Neural progenitor cell (in vitro differentiated cells): Measurements from ENCODE around the gene LDLRAD4. TPM values are rescaled to one million over a fixed set of nuclear protein-coding genes. Genes with fewer than 3 reads are reported as not detected.

Source experiments
- DNase-seq: peaks from one replicate; pipeline ENCODE4 v3.0.0-alpha.2; 2016; ENCODE audit warnings: low spot score
- H2AFZ ChIP-seq: fragments of 200-600 bp; sonication (generic); replicated peaks from 2 replicates; pipeline ENCODE4 v1.6.1; 2016; ENCODE audit warnings: antibody characterized with exemption
- H3F3A ChIP-seq: fragments of 200-600 bp; sonication (generic); 2 replicates; pipeline ENCODE4 v1.6.1; 2016; ENCODE audit warnings: antibody characterized with exemption, low read depth
- H3K27ac ChIP-seq: fragments of 200-600 bp; sonication (generic); 2 replicates; pipeline ENCODE4 v1.5.1; 2016; ENCODE audit warnings: mild to moderate bottlenecking
- H3K27me3 ChIP-seq: fragments of 200-600 bp; sonication (generic); 2 replicates; pipeline ENCODE4 v1.6.1; 2016; ENCODE audit warnings: mild to moderate bottlenecking, moderate library complexity
- H3K36me3 ChIP-seq: fragments of 200-600 bp; sonication (generic); 2 replicates; pipeline ENCODE4 v1.5.1; 2016
- H3K4me1 ChIP-seq: fragments of 200-600 bp; sonication (generic); 2 replicates; pipeline ENCODE4 v1.6.1; 2016; ENCODE audit warnings: mixed run types
- H3K4me2 ChIP-seq: fragments of 200-600 bp; sonication (generic); 2 replicates; pipeline ENCODE4 v1.6.1; 2016
- H3K4me3 ChIP-seq: fragments of 200-600 bp; sonication (generic); 2 replicates; pipeline ENCODE4 v1.5.1; 2016
- H3K79me2 ChIP-seq: fragments of 200-600 bp; sonication (generic); 2 replicates; pipeline ENCODE4 v1.6.1; 2016; ENCODE audit warnings: low read depth
- H3K9ac ChIP-seq: fragments of 200-600 bp; sonication (generic); 2 replicates; pipeline ENCODE4 v1.6.1; 2016
- H3K9me3 ChIP-seq: fragments of 200-600 bp; sonication (generic); 2 replicates; pipeline ENCODE4 v1.5.1; 2016; ENCODE audit warnings: low read depth
- H4K20me1 ChIP-seq: fragments of 200-600 bp; sonication (generic); 2 replicates; pipeline ENCODE4 v1.6.1; 2016; ENCODE audit warnings: low read depth
- H3K27ac Mint-ChIP-seq: 3 replicates; pipeline ENCODE4 v1.8.0; 2021; ENCODE audit warnings: mixed read lengths
- H3K27me3 Mint-ChIP-seq: 2 replicates; pipeline ENCODE4 v1.8.0; 2022; ENCODE audit warnings: low read depth, mild to moderate bottlenecking, inconsistent platforms, moderate library complexity, mixed read lengths; ENCODE audit not compliant: insufficient read depth
- H3K36me3 Mint-ChIP-seq: 3 replicates; pipeline ENCODE4 v1.8.0; 2021; ENCODE audit warnings: mixed read lengths
- H3K4me1 Mint-ChIP-seq: 3 replicates; pipeline ENCODE4 v1.8.0; 2021; ENCODE audit warnings: mixed read lengths
- H3K4me3 Mint-ChIP-seq: 3 replicates; pipeline ENCODE4 v1.8.0; 2021; ENCODE audit warnings: mild to moderate bottlenecking, moderate library complexity, mixed read lengths
- H3K9me3 Mint-ChIP-seq: 3 replicates; pipeline ENCODE4 v1.8.0; 2020; ENCODE audit warnings: mixed read lengths
- EZH2 ChIP-seq: fragments of 200-600 bp; sonication (generic); IDR thresholded peaks from 2 replicates; pipeline ENCODE4 v1.6.1; 2017; ENCODE audit warnings: antibody characterized with exemption, mild to moderate bottlenecking, moderate library complexity
- EZH2phosphoT487 ChIP-seq: fragments of 200-600 bp; sonication (generic); IDR thresholded peaks from 2 replicates; pipeline ENCODE4 v1.6.1; 2017; ENCODE audit warnings: antibody characterized with exemption
- total RNA-seq: library from RNA; depleted of rRNA; stranded (reverse); fragments of >200 nt; gene quantifications from 2 replicates; pipeline ENCODE4 v1.2.3, GENCODE V29; 2015; ENCODE audit warnings: low replicate concordance
- TF ChIP-seq, protein P1 (sequence below): fragments of 200-600 bp; sonication (generic); IDR thresholded peaks from 2 replicates; pipeline ENCODE4 v1.5.1; 2017; ENCODE audit warnings: antibody characterized with exemption, mild to moderate bottlenecking

The LDLRAD4 gene
- total RNA-seq, 1 donor from 2014 or later: 0.65 TPM

DNA sequence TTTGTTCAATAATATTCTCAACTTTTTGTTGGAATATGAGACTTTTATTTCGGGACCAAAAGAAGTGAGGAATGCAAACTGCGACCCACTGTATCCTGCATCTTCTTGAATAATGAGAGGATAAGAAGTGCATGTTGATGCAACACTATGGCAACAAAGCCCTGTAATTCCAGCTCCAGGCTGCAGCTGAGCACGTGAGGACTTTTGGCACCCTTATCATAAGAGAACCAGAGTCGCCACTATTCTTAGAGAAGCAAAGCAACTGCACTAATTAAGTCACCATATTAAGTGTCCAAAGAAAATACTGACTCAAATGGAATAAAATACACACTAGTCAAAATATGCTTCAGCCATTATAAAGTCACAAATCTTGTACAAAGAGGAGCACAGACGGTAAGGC lies 441.9 kb downstream of the LDLRAD4 start:
- no peaks in the 10 kb centered on the region for H3K79me2 ChIP-seq
- H3K27ac ChIP-seq: no peak overlapping the region
- H3K36me3 ChIP-seq: no peaks in the 10 kb centered on the region
- TF ChIP-seq EZH2 (no peak), EZH2phosphoT487 (no peak)
- TF ChIP-seq, protein P1, sequence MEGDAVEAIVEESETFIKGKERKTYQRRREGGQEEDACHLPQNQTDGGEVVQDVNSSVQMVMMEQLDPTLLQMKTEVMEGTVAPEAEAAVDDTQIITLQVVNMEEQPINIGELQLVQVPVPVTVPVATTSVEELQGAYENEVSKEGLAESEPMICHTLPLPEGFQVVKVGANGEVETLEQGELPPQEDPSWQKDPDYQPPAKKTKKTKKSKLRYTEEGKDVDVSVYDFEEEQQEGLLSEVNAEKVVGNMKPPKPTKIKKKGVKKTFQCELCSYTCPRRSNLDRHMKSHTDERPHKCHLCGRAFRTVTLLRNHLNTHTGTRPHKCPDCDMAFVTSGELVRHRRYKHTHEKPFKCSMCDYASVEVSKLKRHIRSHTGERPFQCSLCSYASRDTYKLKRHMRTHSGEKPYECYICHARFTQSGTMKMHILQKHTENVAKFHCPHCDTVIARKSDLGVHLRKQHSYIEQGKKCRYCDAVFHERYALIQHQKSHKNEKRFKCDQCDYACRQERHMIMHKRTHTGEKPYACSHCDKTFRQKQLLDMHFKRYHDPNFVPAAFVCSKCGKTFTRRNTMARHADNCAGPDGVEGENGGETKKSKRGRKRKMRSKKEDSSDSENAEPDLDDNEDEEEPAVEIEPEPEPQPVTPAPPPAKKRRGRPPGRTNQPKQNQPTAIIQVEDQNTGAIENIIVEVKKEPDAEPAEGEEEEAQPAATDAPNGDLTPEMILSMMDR: no peak
- H3K27me3 ChIP-seq: no peaks in the 10 kb centered on the region
- H3K9me3 ChIP-seq: no peaks in the 10 kb centered on the region
- no peak overlapping the region for H3K4me3 Mint-ChIP-seq
- H3K27me3 Mint-ChIP-seq: peaks cover 9% of the 10 kb centered on the region
- no peak overlapping the region for H3K4me2 ChIP-seq
- no peak for DNase-seq
- H3K9ac ChIP-seq: no peak overlapping the region
- no peaks in the 10 kb centered on the region for H3F3A ChIP-seq
- no peaks in the 10 kb centered on the region for H4K20me1 ChIP-seq
- no peak overlapping the region for H2AFZ ChIP-seq
- H3K4me1 Mint-ChIP-seq: peaks cover 10% of the 10 kb centered on the region
- H3K4me1 ChIP-seq: no peaks in the 10 kb centered on the region
- H3K9me3 Mint-ChIP-seq: no peaks in the 10 kb centered on the region
- H3K4me3 ChIP-seq: no peak overlapping the region
- no peak overlapping the region for H3K27ac Mint-ChIP-seq
- H3K36me3 Mint-ChIP-seq: peaks cover 5% of the 10 kb centered on the region

DNA sequence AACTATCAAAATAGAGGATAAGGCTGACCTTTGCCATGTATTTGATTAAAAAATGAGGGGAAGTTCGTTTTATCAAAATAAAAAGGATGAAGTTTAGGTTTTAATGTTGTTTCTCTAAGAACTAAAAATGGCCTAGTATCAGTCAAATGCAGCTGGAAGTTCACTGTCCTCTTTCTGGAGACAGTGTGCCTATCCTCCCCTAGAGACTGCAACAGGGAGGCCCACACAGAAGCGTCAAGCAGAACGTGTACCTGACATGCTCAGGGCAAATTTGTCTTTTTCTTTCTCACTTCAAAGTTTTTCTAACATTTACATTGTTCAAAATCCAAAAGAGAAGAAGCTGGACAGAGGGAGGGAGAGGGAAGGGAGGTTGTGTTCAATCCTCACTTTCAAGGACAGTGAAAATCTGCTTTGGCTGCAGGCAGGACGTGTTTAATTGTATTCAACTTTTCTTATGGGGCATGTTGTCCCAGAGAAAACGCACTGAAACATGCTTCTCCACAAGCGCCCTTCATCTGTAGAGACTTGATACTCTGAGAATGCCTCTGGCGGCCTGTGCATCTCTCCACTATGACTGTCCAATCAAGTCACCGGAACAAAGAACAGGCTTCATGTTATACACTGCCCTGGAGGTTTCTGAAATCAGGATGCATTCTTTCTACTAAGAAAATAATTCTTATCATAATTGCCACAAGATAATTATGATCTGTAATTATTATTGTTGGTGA lies 442.7 kb downstream of the LDLRAD4 start:
- H4K20me1 ChIP-seq: no peaks in the 10 kb centered on the region
- H3K9ac ChIP-seq: no peak overlapping the region
- Mint-ChIP-seq H3K36me3 (peaks cover 5% of the 10 kb centered on the region), H3K27ac (no peak overlapping the region), H3K4me1 (peaks cover 10% of the 10 kb centered on the region), H3K4me3 (no peak overlapping the region), H3K27me3 (peaks cover 9% of the 10 kb centered on the region), H3K9me3 (no peaks in the 10 kb centered on the region)
- no peak overlapping the region for H3K27ac ChIP-seq
- H3K4me2 ChIP-seq: no peak overlapping the region
- H2AFZ ChIP-seq: no peak overlapping the region
- H3K79me2 ChIP-seq: no peaks in the 10 kb centered on the region
- H3K36me3 ChIP-seq: no peaks in the 10 kb centered on the region
- H3K9me3 ChIP-seq: no peaks in the 10 kb centered on the region
- TF ChIP-seq EZH2: no peak
- TF ChIP-seq EZH2phosphoT487: no peak
- TF ChIP-seq, protein P1: no peak
- no peaks in the 10 kb centered on the region for H3K4me1 ChIP-seq
- H3K4me3 ChIP-seq: no peak overlapping the region
- no peak for DNase-seq
- no peaks in the 10 kb centered on the region for H3F3A ChIP-seq
- no peaks in the 10 kb centered on the region for H3K27me3 ChIP-seq

DNA sequence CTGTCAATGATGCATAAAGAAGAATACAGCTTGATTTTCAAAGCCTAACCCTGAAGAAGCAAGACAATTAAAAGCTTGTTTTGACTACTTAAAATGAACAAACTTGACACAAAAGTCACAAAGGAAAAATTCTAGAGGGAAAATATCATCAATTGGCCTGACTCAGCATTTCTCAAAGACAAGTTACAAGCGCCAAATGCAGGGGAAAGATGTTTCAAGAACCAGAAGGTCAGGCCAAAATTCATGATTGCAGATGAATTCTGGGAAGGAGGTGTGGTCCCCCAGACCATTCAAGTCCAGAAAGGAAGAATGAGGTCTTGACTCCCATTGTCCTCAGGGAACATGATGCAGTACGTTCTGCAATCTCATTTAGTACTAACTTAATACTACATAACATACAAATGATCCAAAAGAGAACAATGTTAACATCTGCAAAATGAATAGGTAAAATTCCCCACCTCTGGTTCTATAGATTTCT lies 443.3 kb downstream of the LDLRAD4 start:
- no peak overlapping the region for H2AFZ ChIP-seq
- H3K36me3 ChIP-seq: no peaks in the 10 kb centered on the region
- no peaks in the 10 kb centered on the region for H3K4me1 ChIP-seq
- no peak overlapping the region for H3K27ac ChIP-seq
- TF ChIP-seq EZH2phosphoT487 (no peak), EZH2 (no peak)
- TF ChIP-seq, protein P1: no peak
- H3K9me3 ChIP-seq: no peaks in the 10 kb centered on the region
- no peaks in the 10 kb centered on the region for H4K20me1 ChIP-seq
- no peak overlapping the region for H3K9ac ChIP-seq
- no peak overlapping the region for H3K4me3 Mint-ChIP-seq
- H3K4me2 ChIP-seq: no peak overlapping the region
- H3K79me2 ChIP-seq: no peaks in the 10 kb centered on the region
- H3K4me1 Mint-ChIP-seq: peaks cover 10% of the 10 kb centered on the region
- no peak overlapping the region for H3K27ac Mint-ChIP-seq
- H3K27me3 Mint-ChIP-seq: peaks cover 9% of the 10 kb centered on the region
- no peaks in the 10 kb centered on the region for H3K9me3 Mint-ChIP-seq
- H3K4me3 ChIP-seq: no peak overlapping the region
- H3K36me3 Mint-ChIP-seq: peaks cover 6% of the 10 kb centered on the region
- H3K27me3 ChIP-seq: no peaks in the 10 kb centered on the region
- DNase-seq: no peak
- H3F3A ChIP-seq: no peaks in the 10 kb centered on the region
